DOHH2 (cell line): ENCODE results near the gene FAHD2B.

Experiments
- EZH2phosphoT487 ChIP-seq: fragments of 200-600 bp; sonication (generic); IDR thresholded peaks from 2 replicates; pipeline ENCODE4 v1.6.1; 2017; ENCODE audit warnings: borderline replicate concordance, mild to moderate bottlenecking, antibody characterized with exemption, low read length, moderate library complexity, mixed read lengths
- TF ChIP-seq, protein P1 (sequence below): fragments of 200-600 bp; sonication (generic); IDR thresholded peaks from one replicate; pipeline ENCODE4 v1.5.1; 2014; ENCODE audit warnings: antibody characterized with exemption, mild to moderate bottlenecking, low read depth, low read length; ENCODE audit not compliant: poor library complexity, severe bottlenecking

DNA sequence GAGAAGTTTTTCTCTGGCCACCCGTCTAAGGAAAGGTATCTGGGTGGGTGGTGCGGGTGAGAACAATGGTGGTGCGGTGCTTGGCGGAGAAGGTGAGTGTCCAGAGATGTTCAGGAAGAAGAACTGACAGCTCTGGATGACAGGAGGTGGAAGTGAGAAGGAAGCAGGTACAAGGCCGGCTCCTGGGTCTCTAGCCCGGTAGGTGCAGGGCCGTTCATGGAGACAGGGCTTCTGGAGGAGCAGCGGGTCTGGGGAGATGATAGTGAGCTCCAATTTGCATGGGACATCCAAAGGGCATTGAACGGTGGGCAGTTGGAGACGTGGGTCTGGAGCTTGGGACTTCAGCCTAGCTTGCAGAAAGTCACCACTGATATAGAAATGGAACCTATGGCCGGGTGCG lies 979 bp upstream of the FAHD2B start:
- TF ChIP-seq, protein P1, sequence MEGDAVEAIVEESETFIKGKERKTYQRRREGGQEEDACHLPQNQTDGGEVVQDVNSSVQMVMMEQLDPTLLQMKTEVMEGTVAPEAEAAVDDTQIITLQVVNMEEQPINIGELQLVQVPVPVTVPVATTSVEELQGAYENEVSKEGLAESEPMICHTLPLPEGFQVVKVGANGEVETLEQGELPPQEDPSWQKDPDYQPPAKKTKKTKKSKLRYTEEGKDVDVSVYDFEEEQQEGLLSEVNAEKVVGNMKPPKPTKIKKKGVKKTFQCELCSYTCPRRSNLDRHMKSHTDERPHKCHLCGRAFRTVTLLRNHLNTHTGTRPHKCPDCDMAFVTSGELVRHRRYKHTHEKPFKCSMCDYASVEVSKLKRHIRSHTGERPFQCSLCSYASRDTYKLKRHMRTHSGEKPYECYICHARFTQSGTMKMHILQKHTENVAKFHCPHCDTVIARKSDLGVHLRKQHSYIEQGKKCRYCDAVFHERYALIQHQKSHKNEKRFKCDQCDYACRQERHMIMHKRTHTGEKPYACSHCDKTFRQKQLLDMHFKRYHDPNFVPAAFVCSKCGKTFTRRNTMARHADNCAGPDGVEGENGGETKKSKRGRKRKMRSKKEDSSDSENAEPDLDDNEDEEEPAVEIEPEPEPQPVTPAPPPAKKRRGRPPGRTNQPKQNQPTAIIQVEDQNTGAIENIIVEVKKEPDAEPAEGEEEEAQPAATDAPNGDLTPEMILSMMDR, result no peak
- no peak for TF ChIP-seq EZH2phosphoT487
